K562 (cell line): Measurements from ENCODE around the gene SIM2. TPM values are rescaled to one million over a fixed set of nuclear protein-coding genes. Genes with fewer than 3 reads are reported as not detected.
A peak's percentile ranks its signal among the peaks of the same experiment; 100 is the strongest.

Experiments
- ATAC-seq: fragments of 200-7000 bp; cut with Tn5 transposase; 3 replicates; pipeline ENCODE4 v1.9.1; 2020; ENCODE audit warnings: moderate library complexity
- BruUV-seq: library from RNA; stranded (reverse); fragments of 400-500 nt; replicated peaks from 2 replicates; lab custom pipeline; 2021; lab: Mats Ljungman, UMichigan
- CTCF ChIA-PET: fragments of 300-600 bp; formaldehyde crosslinking; extraction: SDS; loops from one replicate; lab custom pipeline; 2021; ENCODE audit warnings: low intra/inter-chr PET ratio; lab: Yijun Ruan, JAX
- POLR2A ChIA-PET: fragments of 300-600, 350-650 bp; sonication (Branson Sonifier 250); formaldehyde crosslinking; extraction: SDS; loops from one replicate; lab custom pipeline; 2021; ENCODE audit warnings: antibody characterized with exemption, inconsistent platforms; lab: Yijun Ruan, JAX
- DNase-seq, 4 experiments: peaks; one replicate each; pipeline versions ENCODE4 v3.0.0 to v3.0.0-alpha.2; 2011 to 2018; ENCODE audit warnings: low spot score in 3 of 4, mixed read lengths in 3 of 4; ENCODE audit errors: extremely low read depth in 1 of 4
- FAIRE-seq: peaks from 2 replicates; lab custom pipeline; 2011; peaks lifted over from hg19 to GRCh38; lab: Jason Lieb, UNC
- H2AFZ ChIP-seq: 2 replicates; pipeline ENCODE4 v1.6.0; 2011; ENCODE audit warnings: low read depth, low read length, control low read depth, inconsistent platforms
- H3K27ac ChIP-seq: fragments of 200-600 bp; 3 replicates; pipeline ENCODE4 v1.8.0; 2011; ENCODE audit warnings: low read depth, mild to moderate bottlenecking, control low read depth, inconsistent platforms, low read length, moderate library complexity, mixed read lengths; ENCODE audit errors: extremely low read depth
- H3K27me3 ChIP-seq, 2 experiments: fragments of 300-600 bp in 1 of 2; 2 replicates in 1 of 2; 3 replicates in 1 of 2; pipeline versions ENCODE4 v1.6.0 to v1.8.0; 2011; ENCODE audit warnings: inconsistent platforms in 2 of 2, low read length in 2 of 2, mild to moderate bottlenecking in 1 of 2, mixed read lengths in 1 of 2, moderate library complexity in 1 of 2; ENCODE audit not compliant: control insufficient read depth in 2 of 2, insufficient read depth in 2 of 2
- H3K36me3 ChIP-seq: fragments of 300-600 bp; 3 replicates; pipeline ENCODE4 v1.8.0; 2011; ENCODE audit warnings: mild to moderate bottlenecking, low read length, inconsistent platforms; ENCODE audit not compliant: control insufficient read depth, insufficient read depth
- H3K4me1 ChIP-seq, 2 experiments: fragments of 200-600 bp in 1 of 2; replicated peaks in 1 of 2; 2 replicates in 1 of 2; 3 replicates in 1 of 2; pipeline versions ENCODE4 v1.5.1 to v1.8.0; 2011; ENCODE audit warnings: inconsistent platforms in 2 of 2, low read length in 2 of 2, mild to moderate bottlenecking in 1 of 2, mixed read lengths in 1 of 2, moderate library complexity in 1 of 2; ENCODE audit not compliant: control insufficient read depth in 2 of 2, insufficient read depth in 2 of 2
- H3K4me2 ChIP-seq: 2 replicates; pipeline ENCODE4 v1.6.1; 2011; ENCODE audit warnings: low read length, control low read depth, inconsistent platforms, mixed read lengths; ENCODE audit not compliant: insufficient read depth
- H3K4me3 ChIP-seq: fragments of 200-600 bp; sonication (generic), shearing (Covaris generic); 2 replicates; pipeline ENCODE4 v1.5.1; 2016; ENCODE audit warnings: control low read depth, inconsistent platforms
- H3K79me2 ChIP-seq: fragments of 200-600 bp; 3 replicates; pipeline ENCODE4 v1.8.0; 2011; ENCODE audit warnings: low read length, inconsistent platforms; ENCODE audit not compliant: control insufficient read depth, insufficient read depth
- H3K9ac ChIP-seq, 2 experiments: 2 replicates each; pipeline versions ENCODE4 v1.6.0 to v1.6.1; 2011; ENCODE audit warnings: low read depth in 2 of 2, low read length in 2 of 2, control low read depth in 1 of 2, inconsistent platforms in 1 of 2, mild to moderate bottlenecking in 1 of 2, mixed read lengths in 1 of 2; ENCODE audit not compliant: insufficient read depth in 1 of 2
- H3K9me1 ChIP-seq: one replicate; pipeline ENCODE4 v1.6.0; 2011; ENCODE audit warnings: inconsistent platforms, mild to moderate bottlenecking, low read length, moderate library complexity; ENCODE audit not compliant: control insufficient read depth, insufficient read depth
- H3K9me3 ChIP-seq: replicated peaks from 2 replicates; pipeline ENCODE4 v1.5.1; 2011; ENCODE audit warnings: low read depth, low read length, inconsistent platforms; ENCODE audit not compliant: control insufficient read depth, insufficient read depth
- H4K20me1 ChIP-seq: replicated peaks from 2 replicates; pipeline ENCODE4 v1.6.1; 2011; ENCODE audit warnings: low read length, inconsistent platforms, mixed read lengths; ENCODE audit not compliant: control insufficient read depth, insufficient read depth
- BRCA1 ChIP-seq, 2 experiments: fragments of 450-650 bp in 1 of 2; sonication (generic) in 1 of 2; formaldehyde crosslinking in 1 of 2; IDR thresholded peaks; 2 replicates each; pipeline versions ENCODE4 v1.5.0 to v1.6.1; 2017 to 2020; ENCODE audit warnings: mild to moderate bottlenecking in 1 of 2, missing genetic modification reagents in 1 of 2
- CBX3 ChIP-seq, 2 experiments: IDR thresholded peaks; 1 replicate in 1 of 2; 2 replicates in 1 of 2; pipeline ENCODE4 v1.6.1; 2012; ENCODE audit warnings: inconsistent platforms in 2 of 2, low read length in 2 of 2, borderline replicate concordance in 1 of 2, control low read depth in 1 of 2
- CEBPG ChIP-seq, 3 experiments: fragments of 200-800 bp in 1 of 3; sonication (Bioruptor generic) in 1 of 3; sonication (generic) in 1 of 3; formaldehyde crosslinking in 1 of 3; IDR thresholded peaks in 2 of 3; conservative IDR thresholded peaks in 1 of 3; 2 replicates each; pipeline versions ENCODE4 v1.6.1 to v1.8.0; 2016 to 2022; ENCODE audit warnings: missing compliant biosample characterization in 2 of 3, missing genetic modification characterization in 2 of 3, mild to moderate bottlenecking in 1 of 3, missing genetic modification reagents in 1 of 3
- CREBBP ChIP-seq: IDR thresholded peaks from one replicate; pipeline ENCODE4 v1.6.1; 2012; ENCODE audit warnings: low read depth, mild to moderate bottlenecking, control low read depth, inconsistent platforms, low read length
- ERF ChIP-seq: fragments of 450-650 bp; formaldehyde crosslinking; IDR thresholded peaks from 2 replicates; pipeline ENCODE4 v1.4.0; 2020; ENCODE audit warnings: mild to moderate bottlenecking, mixed read lengths
- ETV6 ChIP-seq, 3 experiments: fragments of 150-350 bp in 1 of 3; sonication (generic) in 1 of 3; formaldehyde crosslinking in 1 of 3; IDR thresholded peaks; 2 replicates each; pipeline versions ENCODE4 v1.6.1 to v1.8.0; 2014 to 2022; ENCODE audit warnings: borderline replicate concordance in 2 of 3, low read depth in 2 of 3, antibody characterized with exemption in 1 of 3, low read length in 1 of 3, mild to moderate bottlenecking in 1 of 3, missing genetic modification reagents in 1 of 3
- MEF2A ChIP-seq: IDR thresholded peaks from 2 replicates; pipeline ENCODE4 v1.6.1; 2011; ENCODE audit warnings: low read depth, mild to moderate bottlenecking, low read length, moderate library complexity; ENCODE audit not compliant: control insufficient read depth
- PPARD ChIP-seq: fragments of 250-450 bp; sonication (Bioruptor Pico); IDR thresholded peaks from 2 replicates; pipeline ENCODE4 v1.8.0; 2022; ENCODE audit warnings: inconsistent platforms, mild to moderate bottlenecking, moderate library complexity
- SPI1 ChIP-seq: IDR thresholded peaks from 2 replicates; pipeline ENCODE4 v1.6.1; 2011; ENCODE audit warnings: low read depth, low read length, control low read depth, borderline replicate concordance
- ZNF316 ChIP-seq: fragments of 450-650 bp; IDR thresholded peaks from 2 replicates; pipeline ENCODE4 v1.6.1; 2016
- ZNF398 ChIP-seq: fragments of 250-450 bp; sonication (Bioruptor Pico); IDR thresholded peaks from 2 replicates; pipeline ENCODE4 v1.8.0; 2021; ENCODE audit warnings: moderate library complexity, mild to moderate bottlenecking, inconsistent platforms
- ZNF609 ChIP-seq: sonication (generic); formaldehyde crosslinking; IDR thresholded peaks from 2 replicates; pipeline ENCODE4 v1.8.1; 2023; ENCODE audit warnings: missing genetic modification reagents, mild to moderate bottlenecking, borderline replicate concordance
- ZNF785 ChIP-seq: fragments of 250-450 bp; sonication (Bioruptor Pico); IDR thresholded peaks from 2 replicates; pipeline ENCODE4 v1.4.0; 2020; ENCODE audit warnings: mild to moderate bottlenecking
- ZZZ3 ChIP-seq: fragments of 450-650 bp; IDR thresholded peaks from 2 replicates; pipeline ENCODE4 v1.6.1; 2016; ENCODE audit warnings: antibody characterized with exemption, mild to moderate bottlenecking, moderate library complexity
- WGBS: fragments of 100-300 bp; shearing (Covaris generic); methylation state at CpG from one replicate; pipeline ENCODE4 v1.1.6; 2016; ENCODE audit warnings: low coverage, mixed read lengths; ENCODE audit not compliant: insufficient coverage; ENCODE audit errors: missing lambda C conversion rate; 5-methylcytosine and 5-hydroxymethylcytosine counted together
- in situ Hi-C: fragments of 300-500 bp; cut with MboI; formaldehyde crosslinking; loops from 4 replicates; pipeline ENCODE4 v1.15.0; 2018; ENCODE audit warnings: inconsistent platforms, mixed read lengths
- intact Hi-C: fragments of 100-400 bp; cut with micrococcal nuclease; formaldehyde crosslinking; loops from 2 replicates; pipeline ENCODE4 v1.14.2; 2022
- polyA plus RNA-seq, 8 experiments: library from polyadenylated mRNA; depleted of rRNA in 4 of 8; stranded (reverse) in 5 of 8; unstranded in 3 of 8; fragments of >200 nt; fragmentation: Nextera tagmentation in 2 of 8; fragmentation: Illumina TruSeq in 1 of 8; extraction: Ambion mirVana in 2 of 8; extraction: Trizol in 1 of 8; gene quantifications; 2 replicates each; pipeline versions ENCODE4 v1.2.1 to v1.2.3, GENCODE V29; 2011 to 2014; ENCODE audit warnings: inconsistent platforms in 1 of 8, missing spikeins in 1 of 8
- total RNA-seq, 7 experiments: library from RNA; depleted of rRNA in 6 of 7; stranded (reverse); fragments of >200 nt in 6 of 7; fragmentation: Illumina TruSeq in 2 of 7; extraction: Trizol in 2 of 7; gene quantifications; 2 replicates each; pipeline versions ENCODE4 v1.2.1 to v1.2.3, GENCODE V29; 2011 to 2021; ENCODE audit warnings: low replicate concordance in 1 of 7

Gene SIM2
- total and polyA plus RNA-seq, 9 of the 15 experiments (the other 6 are each of a cell fraction or from before 2014, with no cell fraction given): 0.07 to 0.11 (median 0.08) TPM; not detected in 6

- CTCF ChIA-PET: no interaction called here
- in situ Hi-C loops: no loop called here
- TF ChIP-seq ZNF398: no peak
- TF ChIP-seq ZNF609 (CRISPR knock-in tag): no peak
- no peak for TF ChIP-seq PPARD
- TF ChIP-seq ERF (CRISPR knock-in tag): no peak
- no peak for TF ChIP-seq MEF2A
- no peak for TF ChIP-seq BRCA1 (IDR thresholded peaks at IDR 0.05)
- no peak for TF ChIP-seq BRCA1 (CRISPR knock-in tag; IDR thresholded peaks at IDR 0.05)
- peak; percentile 43; the same call in 1 of the 2 replicates for TF ChIP-seq ZNF316
- TF ChIP-seq ZZZ3: no peak
- no peak for TF ChIP-seq CBX3 (IDR thresholded peaks at IDR 0.05; ENCODE audit: borderline replicate concordance in 1 of 2, low read length in 2 of 2)
- peak; percentile 87 for TF ChIP-seq SPI1
- TF ChIP-seq CEBPG (CRISPR knock-in tag; IDR thresholded peaks at IDR 0.05): no peak
- no peak for TF ChIP-seq CEBPG (tag; conservative IDR thresholded peaks at IDR 0.05 in 1 of 2, IDR thresholded peaks at IDR 0.05 in 1 of 2)
- TF ChIP-seq ZNF785: no peak
- no peak for TF ChIP-seq ETV6 (IDR thresholded peaks at IDR 0.05; ENCODE audit: borderline replicate concordance in 1 of 2, low read depth in 2 of 2, low read length in 1 of 2)
- no peak for TF ChIP-seq ETV6 (CRISPR knock-in tag; IDR thresholded peaks at IDR 0.05; ENCODE audit: borderline replicate concordance)
- no peak for TF ChIP-seq CREBBP
These were observed 91.7 kb downstream of the SIM2 start for GRCh38 chr21:36790616-36791015.

More at GRCh38 chr21:36790616-36791015, 91.7 kb downstream of the SIM2 start:
- Histone ChIP-seq H3K79me2 (no peaks in the 10 kb centered on the region), H3K36me3 (no peaks in the 10 kb centered on the region), H3K9ac (no peak overlapping the region), H3K4me3 (no peak overlapping the region), H2AFZ (no peak overlapping the region), H4K20me1 (no peaks in the 10 kb centered on the region), H3K4me2 (no peak overlapping the region), H3K27ac (no peak overlapping the region), H3K27me3 (no peaks in the 10 kb centered on the region), H3K9me1 (no peaks in the 10 kb centered on the region), H3K4me1 (peaks cover 0 to 6% of the 10 kb centered on the region in 2 experiments; a peak in 2 of 5 replicates), H3K9me3 (no peaks in the 10 kb centered on the region)
- BruUV-seq: no TSS peak
- intact Hi-C loops: no loop called here
- FAIRE-seq: no peak
- no peak for ATAC-seq
- DNase-seq: no peak
- 64% methylated on average over 7 of the region's 7 CpGs for WGBS
- POLR2A ChIA-PET: no interaction called here
